Lower leg skin (tissue), 4 donors: ENCODE results near the gene DIP2C. TPM values are rescaled to one million over a fixed set of nuclear protein-coding genes. Genes with fewer than 3 reads are reported as not detected.

Source experiments
- DNase-seq, 2 donors: peaks; one replicate each; pipeline ENCODE4 v3.0.0-alpha.2; 2019; ENCODE audit warnings: low spot score in 2 of 2
- H3K4me3 ChIP-seq: fragments of 200-600 bp; sonication (generic); 2 replicates; pipeline ENCODE4 v1.5.1; 2017; ENCODE audit warnings: mild to moderate bottlenecking, low read depth; ENCODE audit not compliant: poor library complexity, severe bottlenecking
- CTCF ChIP-seq, 3 donors: fragments of 450-650 bp; IDR thresholded peaks; one replicate each; pipeline ENCODE4 v1.5.1; 2016; ENCODE audit warnings: antibody characterized with exemption in 3 of 3, mild to moderate bottlenecking in 3 of 3, moderate library complexity in 2 of 3
- POLR2A ChIP-seq, 2 donors: fragments of 450-650 bp; IDR thresholded peaks; one replicate each; pipeline ENCODE4 v1.6.1; 2016 to 2017; ENCODE audit warnings: antibody characterized with exemption in 2 of 2, mild to moderate bottlenecking in 1 of 2, moderate library complexity in 1 of 2
- WGBS, 2 donors: methylation state at CpG; one replicate each; pipeline ENCODE4 v1.1.5; 2018; 5-methylcytosine and 5-hydroxymethylcytosine counted together
- intact Hi-C: fragments of 100-400 bp; cut with DNase I; formaldehyde crosslinking; loops from one replicate; pipeline ENCODE4 v1.15.0; 2023; ENCODE audit warnings: low total_unique reads
- total RNA-seq, 4 donors: library from RNA; depleted of rRNA; stranded (reverse); fragments of >200 nt; gene quantifications; one replicate each; pipeline ENCODE4 v1.1.0, GENCODE V29; 2016

DIP2C gene
- total RNA-seq, 4 donors from 2014 or later = 6.2 to 14.7 (median 10.6) TPM

GRCh38 chr10:456486-456885, 233.0 kb downstream of the DIP2C start:
- DNase-seq = peak in 1 of 2 donors; percentile 52
- intact Hi-C loops = no loop called here
- TF ChIP-seq CTCF (IDR thresholded peaks at IDR 0.05) = no peak
- TF ChIP-seq POLR2A (IDR thresholded peaks at IDR 0.05) = no peak
- WGBS, 2 donors = 78 to 83% methylated on average over 8 of the region's 8 CpGs
- no peak overlapping the region for H3K4me3 ChIP-seq

GRCh38 chr10:454860-455259, 234.6 kb downstream of the DIP2C start:
- intact Hi-C loops = no loop called here
- peak in 1 of 2 donors; percentile 50 for DNase-seq
- H3K4me3 ChIP-seq = no peak overlapping the region
- 26 to 45% methylated on average over 5 of the region's 5 CpGs for WGBS, 2 donors
- no peak for TF ChIP-seq CTCF (IDR thresholded peaks at IDR 0.05)
- TF ChIP-seq POLR2A (IDR thresholded peaks at IDR 0.05) = no peak

GRCh38 chr10:453647-454046, 235.8 kb downstream of the DIP2C start:
- 84 to 93% methylated on average over 3 of the region's 3 CpGs for WGBS, 2 donors
- TF ChIP-seq POLR2A (IDR thresholded peaks at IDR 0.05) = no peak
- peak in 1 of 2 donors; percentile 53 for DNase-seq
- no peak overlapping the region for H3K4me3 ChIP-seq
- intact Hi-C loops = no loop called here

- no peak overlapping the region for H3K4me3 ChIP-seq
- peak in 1 of 2 donors; percentile 82 for DNase-seq
- intact Hi-C loops = no loop called here
- TF ChIP-seq CTCF (IDR thresholded peaks at IDR 0.05) (no peak), POLR2A (IDR thresholded peaks at IDR 0.05) (no peak)
- WGBS, 2 donors = 86 to 88% methylated on average over 24 of the region's 24 CpGs
Observed at GRCh38 chr10:452512-453426, 236.7 kb downstream of the DIP2C start.

- 84 to 90% methylated on average over 7 of the region's 7 CpGs for WGBS, 2 donors
- no peak overlapping the region for H3K4me3 ChIP-seq
- intact Hi-C loops = no loop called here
- peak in 1 of 2 donors; percentile 67 for DNase-seq
- TF ChIP-seq POLR2A (IDR thresholded peaks at IDR 0.05) = no peak
- TF ChIP-seq CTCF (IDR thresholded peaks at IDR 0.05) = no peak
Observed at GRCh38 chr10:451856-452255, 237.6 kb downstream of the DIP2C start.

GRCh38 chr10:451021-451471, 238.4 kb downstream of the DIP2C start:
- WGBS, 2 donors = 65 to 74% methylated on average over 11 of the region's 11 CpGs
- intact Hi-C loops = no loop called here
- H3K4me3 ChIP-seq = no peak overlapping the region
- no peak for TF ChIP-seq CTCF (IDR thresholded peaks at IDR 0.05)
- no peak for TF ChIP-seq POLR2A (IDR thresholded peaks at IDR 0.05)
- DNase-seq = peak in 1 of 2 donors; percentile 81
